GM23248 (cell line): ENCODE measurements around the gene ZBP1.

Experiments used
- EZH2 ChIP-seq: fragments of 200-600 bp; sonication (generic); IDR thresholded peaks from 2 replicates; pipeline ENCODE4 v1.6.1; 2018; ENCODE audit warnings: antibody characterized with exemption, mild to moderate bottlenecking; ENCODE audit not compliant: insufficient read depth, poor library complexity, severe bottlenecking
- EZH2phosphoT487 ChIP-seq: fragments of 200-600 bp; sonication (generic); IDR thresholded peaks from 2 replicates; pipeline ENCODE4 v1.6.1; 2018; ENCODE audit warnings: antibody characterized with exemption, moderate library complexity, mild to moderate bottlenecking, low read depth; ENCODE audit not compliant: insufficient read depth

GRCh38 chr20:57658447-57658832 lies 38.2 kb upstream of the ZBP1 start:
- no peak for TF ChIP-seq EZH2
- TF ChIP-seq EZH2phosphoT487: no peak
